ENCODE data around the gene FAAP100. TPM values are rescaled to one million over a fixed set of nuclear protein-coding genes. Genes with fewer than 3 reads are reported as not detected.

Gene FAAP100
- total RNA-seq, 2 experiments from 2014 or later = 30.8 to 42.1 TPM

GRCh38 chr17:81558941-81559806 lies 7.0 kb upstream of the FAAP100 start:
- H3K36me3 Mint-ChIP-seq (ENCODE audit: low read depth) = peaks cover 20% of the 10 kb centered on the region
- no peaks in the 10 kb centered on the region for H3K9me3 Mint-ChIP-seq
- no peak overlapping the region for H3K27ac Mint-ChIP-seq
- DNase-seq = no peak
- no peaks in the 10 kb centered on the region for H3K27me3 Mint-ChIP-seq
- CTCF ChIA-PET = interaction anchor here (0.8 to 1.3 kb wide), 2 partner anchors 27 to 56 kb away, joined by 3 read pairs; no protein-coding TSS in a partner anchor
- H3K4me3 Mint-ChIP-seq = no peak overlapping the region
- POLR2A ChIA-PET = no interaction called here
- H3K4me1 Mint-ChIP-seq = peaks cover 3% of the 10 kb centered on the region

DNA sequence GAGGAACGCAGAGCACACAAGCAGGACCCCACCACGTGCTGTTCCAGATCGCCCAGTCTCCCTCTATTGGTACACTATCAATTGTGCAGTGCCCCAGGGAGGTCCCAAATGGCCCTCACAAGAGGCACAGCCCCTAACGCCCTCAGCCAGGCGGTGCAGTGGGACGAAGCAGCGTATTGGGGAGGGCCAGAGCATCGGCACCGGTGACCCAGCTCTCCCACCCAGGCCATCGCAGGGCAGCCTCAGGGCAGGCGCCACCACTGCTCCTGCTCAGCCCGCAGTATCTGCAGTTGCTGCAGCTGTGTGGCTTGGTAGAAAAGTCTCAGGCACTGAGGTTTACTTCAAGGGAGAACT lies 5.9 kb upstream of the FAAP100 start:
- no peak for DNase-seq
- peaks cover 20% of the 10 kb centered on the region for H3K36me3 Mint-ChIP-seq (ENCODE audit: low read depth)
- CTCF ChIA-PET = interaction anchor here (1.1 to 1.3 kb wide), 2 partner anchors 19 to 28 kb away, joined by 3 read pairs; no protein-coding TSS in a partner anchor
- POLR2A ChIA-PET = no interaction called here
- no peak overlapping the region for H3K27ac Mint-ChIP-seq
- H3K4me3 Mint-ChIP-seq = no peak overlapping the region
- no peaks in the 10 kb centered on the region for H3K9me3 Mint-ChIP-seq
- no peaks in the 10 kb centered on the region for H3K27me3 Mint-ChIP-seq
- peaks cover 14% of the 10 kb centered on the region for H3K4me1 Mint-ChIP-seq

DNA sequence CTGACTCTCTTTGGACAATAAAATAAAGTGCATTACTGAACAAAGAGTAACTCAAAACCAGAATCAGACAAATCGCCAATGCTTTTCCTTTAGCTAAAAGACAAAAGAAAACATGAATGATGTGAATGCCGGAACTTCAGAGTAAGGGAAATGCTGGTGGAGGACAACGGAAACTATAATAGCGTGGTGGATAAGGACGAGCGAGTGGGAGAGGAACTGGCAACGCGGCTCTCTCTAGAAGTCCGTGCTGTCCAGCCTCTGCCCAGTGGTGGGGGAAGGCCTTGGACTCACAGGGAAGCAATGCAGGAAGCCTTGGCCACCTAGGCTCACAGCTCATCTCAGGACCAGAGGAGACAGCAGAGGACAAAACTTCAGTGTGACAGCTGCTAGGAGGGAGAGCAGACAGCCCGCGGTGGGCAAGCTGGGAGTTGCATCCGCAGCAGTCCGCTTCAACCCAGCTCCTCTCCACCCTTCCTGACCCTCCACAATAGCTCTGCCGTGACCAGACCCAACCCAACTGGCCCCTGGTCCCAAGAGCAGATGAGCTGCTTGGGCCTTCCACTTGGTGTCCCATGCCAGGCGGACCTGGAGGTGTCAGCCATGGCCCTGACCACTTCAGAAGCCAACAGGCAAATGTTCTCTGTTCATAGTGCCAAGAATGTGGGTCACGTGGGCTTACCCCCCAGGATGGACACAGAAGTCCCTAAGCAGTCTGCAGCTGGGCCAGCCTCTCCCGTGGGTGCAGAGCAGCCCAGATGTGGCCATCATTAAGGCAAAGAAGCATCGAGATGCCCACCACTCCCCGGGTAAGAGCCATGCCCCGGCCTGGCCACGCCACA lies 5.3 kb upstream of the FAAP100 start:
- Mint-ChIP-seq H3K4me1 (peaks cover 16% of the 10 kb centered on the region), H3K4me3 (no peak overlapping the region), H3K9me3 (no peaks in the 10 kb centered on the region), H3K36me3 (ENCODE audit: low read depth) (peaks cover 17% of the 10 kb centered on the region), H3K27me3 (no peaks in the 10 kb centered on the region), H3K27ac (no peak overlapping the region)
- ChIA-PET CTCF (interaction anchor here (0.6 to 1.1 kb wide), 2 partner anchors 18 to 53 kb away, joined by 3 read pairs; no protein-coding TSS in a partner anchor), POLR2A (no interaction called here)
- DNase-seq = no peak

DNA sequence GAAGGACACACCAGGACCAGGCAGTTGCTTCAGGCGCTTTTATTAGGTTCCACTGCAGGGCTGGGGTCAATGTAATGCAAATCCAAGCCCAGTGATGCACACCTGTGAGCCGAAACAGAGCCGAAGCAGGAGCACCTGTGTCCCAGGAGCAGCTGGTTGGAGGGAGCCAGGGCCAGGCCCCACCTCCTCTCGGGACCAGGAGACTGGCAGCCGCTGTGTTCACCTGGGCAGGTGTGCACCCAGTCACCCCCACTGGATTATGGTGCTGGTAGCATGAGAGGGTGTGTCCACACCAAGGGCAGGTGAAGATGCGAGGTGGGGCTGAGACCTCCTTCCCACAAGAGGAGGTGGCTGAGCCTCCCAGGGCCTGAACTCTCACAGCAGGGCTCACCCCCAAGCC lies 4.7 kb upstream of the FAAP100 start:
- H3K4me3 Mint-ChIP-seq = no peak overlapping the region
- H3K36me3 Mint-ChIP-seq (ENCODE audit: low read depth) = peaks cover 15% of the 10 kb centered on the region
- H3K27me3 Mint-ChIP-seq = no peaks in the 10 kb centered on the region
- H3K4me1 Mint-ChIP-seq = peaks cover 16% of the 10 kb centered on the region
- no peak for DNase-seq
- ChIA-PET POLR2A (no interaction called here), CTCF (interaction anchor here (0.6 to 1.1 kb wide), 2 partner anchors 18 to 54 kb away, joined by 3 read pairs; no protein-coding TSS in a partner anchor)
- H3K9me3 Mint-ChIP-seq = no peaks in the 10 kb centered on the region
- H3K27ac Mint-ChIP-seq = no peak overlapping the region

DNA sequence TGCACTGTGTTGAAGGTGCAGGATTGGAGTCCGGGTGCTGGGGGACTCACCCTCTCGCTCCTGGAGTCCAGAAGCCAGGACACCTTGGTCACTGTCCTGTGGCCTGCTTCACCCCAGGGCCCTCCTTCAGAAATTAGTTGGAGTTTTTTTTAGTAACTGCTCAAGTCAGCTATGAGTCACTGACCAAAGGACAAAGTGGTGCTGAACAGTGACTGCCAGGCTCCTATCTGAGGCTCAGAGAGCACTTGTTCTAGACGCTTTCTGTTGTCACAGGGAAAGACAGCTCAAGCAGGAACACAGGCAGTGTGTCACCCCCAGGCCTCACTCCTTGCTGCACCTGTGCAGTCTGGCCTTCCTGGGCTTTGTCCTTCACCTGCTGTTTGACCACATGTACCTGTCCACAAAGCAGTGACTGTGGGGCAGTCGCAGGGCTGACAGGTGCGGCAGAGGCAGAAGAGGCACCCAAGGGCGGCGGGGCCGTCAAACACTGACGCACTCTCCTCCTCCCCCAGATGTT lies 4.1 kb upstream of the FAAP100 start:
- Mint-ChIP-seq H3K9me3 (no peaks in the 10 kb centered on the region), H3K27ac (no peak overlapping the region), H3K4me1 (peaks cover 19% of the 10 kb centered on the region), H3K4me3 (no peak overlapping the region), H3K27me3 (no peaks in the 10 kb centered on the region), H3K36me3 (ENCODE audit: low read depth) (peaks cover 15% of the 10 kb centered on the region)
- ChIA-PET CTCF (no interaction called here), POLR2A (no interaction called here)
- no peak for DNase-seq

DNA sequence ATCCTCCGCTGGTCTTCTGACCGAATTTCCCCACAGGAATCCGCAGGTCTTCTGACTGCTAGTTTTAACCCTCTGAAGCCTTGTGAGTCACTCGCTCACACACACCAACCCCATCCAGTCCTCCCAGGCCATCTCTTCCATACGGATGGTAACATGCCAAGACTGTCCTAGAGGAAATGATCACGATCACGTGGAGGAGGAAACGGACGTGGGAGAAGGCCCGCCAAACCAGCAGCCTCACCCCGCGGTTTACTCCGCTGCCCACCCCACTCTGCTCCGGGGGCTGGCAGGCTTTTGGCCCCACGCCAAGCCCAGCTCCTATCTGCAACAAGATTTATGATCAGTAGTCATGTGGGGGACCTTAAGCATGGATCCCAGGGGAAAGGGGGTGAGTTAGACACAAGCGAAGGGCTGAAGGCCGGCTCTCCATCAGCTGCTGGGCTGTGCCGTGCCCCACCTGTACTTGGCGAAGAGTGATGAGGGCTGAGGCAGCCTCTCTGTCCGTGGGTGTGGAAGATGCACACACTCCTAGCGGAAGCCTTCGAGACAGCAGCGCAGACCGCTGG lies 1.5 kb upstream of the FAAP100 start:
- peaks cover 18% of the 10 kb centered on the region for H3K36me3 Mint-ChIP-seq (ENCODE audit: low read depth)
- POLR2A ChIA-PET = no interaction called here
- H3K27me3 Mint-ChIP-seq = no peaks in the 10 kb centered on the region
- no peak for DNase-seq
- H3K27ac Mint-ChIP-seq = peak overlapping the region; percentile 92
- CTCF ChIA-PET = no interaction called here
- H3K4me1 Mint-ChIP-seq = peaks cover 35% of the 10 kb centered on the region
- no peaks in the 10 kb centered on the region for H3K9me3 Mint-ChIP-seq
- peak overlapping the region; percentile 87 for H3K4me3 Mint-ChIP-seq

GRCh38 chr17:81553018-81553615 lies 964 bp upstream of the FAAP100 start:
- Mint-ChIP-seq H3K4me1 (peaks cover 35% of the 10 kb centered on the region), H3K4me3 (peak overlapping the region; percentile 87), H3K27ac (peak overlapping the region; percentile 92), H3K9me3 (no peaks in the 10 kb centered on the region), H3K36me3 (ENCODE audit: low read depth) (peaks cover 16% of the 10 kb centered on the region), H3K27me3 (no peaks in the 10 kb centered on the region)
- CTCF ChIA-PET = interaction anchor here (1.1 to 1.4 kb wide), 5 partner anchors 9 to 34 kb away, joined by 3 to 5 read pairs (median 4); no protein-coding TSS in a partner anchor
- POLR2A ChIA-PET = no interaction called here
- peak; percentile 86 for DNase-seq

GRCh38 chr17:81551458-81552243 lies 502 bp downstream of the FAAP100 start:
- peak; percentile 21 for DNase-seq
- H3K9me3 Mint-ChIP-seq = no peaks in the 10 kb centered on the region
- H3K4me1 Mint-ChIP-seq = peaks cover 35% of the 10 kb centered on the region
- H3K4me3 Mint-ChIP-seq = peak overlapping the region; percentile 87
- H3K27ac Mint-ChIP-seq = peak overlapping the region; percentile 68
- H3K27me3 Mint-ChIP-seq = no peaks in the 10 kb centered on the region
- CTCF ChIA-PET = interaction anchor here (1.1 to 1.4 kb wide), 5 partner anchors 8 to 33 kb away, joined by 3 to 5 read pairs (median 4); no protein-coding TSS in a partner anchor
- POLR2A ChIA-PET = interaction anchor here (0.6 kb wide), 1 partner anchor 10 kb away, joined by 5 read pairs; no protein-coding TSS in a partner anchor
- H3K36me3 Mint-ChIP-seq (ENCODE audit: low read depth) = peaks cover 12% of the 10 kb centered on the region

GRCh38 chr17:81550830-81551457 lies 1.2 kb downstream of the FAAP100 start:
- no peak for DNase-seq
- ChIA-PET CTCF (no interaction called here), POLR2A (no interaction called here)
- H3K9me3 Mint-ChIP-seq = no peaks in the 10 kb centered on the region
- H3K4me3 Mint-ChIP-seq = peak overlapping the region; percentile 79
- peaks cover 11% of the 10 kb centered on the region for H3K36me3 Mint-ChIP-seq (ENCODE audit: low read depth)
- H3K4me1 Mint-ChIP-seq = peaks cover 35% of the 10 kb centered on the region
- peak overlapping the region; percentile 68 for H3K27ac Mint-ChIP-seq
- no peaks in the 10 kb centered on the region for H3K27me3 Mint-ChIP-seq

DNA sequence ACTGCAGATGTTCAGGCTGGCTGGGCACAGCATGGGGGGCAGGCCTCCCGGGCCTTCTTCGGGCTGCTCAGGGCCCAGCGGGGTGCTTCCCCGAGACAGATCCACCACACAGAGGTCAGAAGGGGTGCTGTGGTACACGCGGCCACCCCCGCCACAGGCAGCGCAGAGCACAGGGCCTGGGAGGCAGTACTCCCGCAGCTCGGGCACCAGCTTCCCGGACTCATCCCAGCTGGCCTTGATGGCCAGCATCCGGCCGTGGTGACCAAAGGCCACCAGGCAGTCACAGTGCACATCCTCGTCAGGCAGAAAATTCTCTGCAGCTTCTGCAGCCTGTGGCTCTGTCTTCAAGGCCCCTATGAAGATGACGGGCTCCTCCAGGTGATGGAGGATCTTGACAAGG lies 1.9 kb downstream of the FAAP100 start:
- peaks cover 11% of the 10 kb centered on the region for H3K36me3 Mint-ChIP-seq (ENCODE audit: low read depth)
- CTCF ChIA-PET = no interaction called here
- no peaks in the 10 kb centered on the region for H3K27me3 Mint-ChIP-seq
- H3K4me3 Mint-ChIP-seq = peak overlapping the region; percentile 79
- H3K4me1 Mint-ChIP-seq = peaks cover 35% of the 10 kb centered on the region
- H3K9me3 Mint-ChIP-seq = no peaks in the 10 kb centered on the region
- no peak overlapping the region for H3K27ac Mint-ChIP-seq
- no peak for DNase-seq
- POLR2A ChIA-PET = no interaction called here

GRCh38 chr17:81549826-81550225 lies 2.3 kb downstream of the FAAP100 start:
- H3K4me1 Mint-ChIP-seq = peaks cover 35% of the 10 kb centered on the region
- no peaks in the 10 kb centered on the region for H3K9me3 Mint-ChIP-seq
- CTCF ChIA-PET = no interaction called here
- no peak overlapping the region for H3K27ac Mint-ChIP-seq
- peaks cover 11% of the 10 kb centered on the region for H3K36me3 Mint-ChIP-seq (ENCODE audit: low read depth)
- POLR2A ChIA-PET = no interaction called here
- DNase-seq = no peak
- peak overlapping the region; percentile 53 for H3K4me3 Mint-ChIP-seq
- no peaks in the 10 kb centered on the region for H3K27me3 Mint-ChIP-seq
